HG02943 (cell line): ENCODE results near the gene LFNG.

Experiments
- ATAC-seq: cut with Tn5 transposase; IDR thresholded peaks from one replicate; pipeline ENCODE4 v1.9.1; 2021; ENCODE audit warnings: mild to moderate bottlenecking, low read depth, moderate library complexity; ENCODE audit not compliant: unreplicated experiment

The LFNG gene

DNA sequence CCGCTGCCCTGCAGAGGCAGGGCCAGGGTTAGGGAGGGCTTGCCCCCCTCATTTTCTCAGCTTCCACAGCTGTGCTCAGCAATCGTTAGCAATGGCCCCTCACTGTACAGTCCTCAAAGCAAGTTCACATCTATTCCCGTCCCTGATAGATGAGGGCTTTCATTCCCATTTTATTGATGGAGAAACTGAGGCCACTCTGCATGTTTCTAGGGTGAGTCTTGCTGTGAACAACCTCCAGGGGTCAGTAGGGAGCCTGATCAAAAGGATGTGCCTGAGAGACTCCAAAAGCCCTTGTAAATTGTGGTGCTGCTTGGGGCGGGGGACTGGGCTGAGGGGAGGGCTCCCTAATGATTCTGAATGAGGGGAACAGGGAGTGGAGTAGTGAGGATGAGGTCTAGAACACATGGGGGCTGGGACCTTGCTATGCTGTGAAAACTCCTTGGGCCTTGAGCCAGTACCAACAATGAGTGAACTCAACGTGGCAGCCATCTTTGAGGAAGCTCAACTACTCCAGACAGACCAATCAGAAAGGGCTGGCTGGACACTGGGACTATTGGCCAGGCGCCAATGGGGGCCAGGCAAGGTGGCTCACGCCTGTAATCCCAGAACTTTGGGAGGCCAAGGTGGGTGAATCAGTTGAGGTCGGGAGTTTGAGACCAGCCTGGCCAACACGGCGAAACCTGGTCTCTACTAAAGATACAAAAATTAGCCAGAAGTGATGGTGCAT, 36.7 kb upstream of the LFNG start:
- no peak for ATAC-seq

DNA sequence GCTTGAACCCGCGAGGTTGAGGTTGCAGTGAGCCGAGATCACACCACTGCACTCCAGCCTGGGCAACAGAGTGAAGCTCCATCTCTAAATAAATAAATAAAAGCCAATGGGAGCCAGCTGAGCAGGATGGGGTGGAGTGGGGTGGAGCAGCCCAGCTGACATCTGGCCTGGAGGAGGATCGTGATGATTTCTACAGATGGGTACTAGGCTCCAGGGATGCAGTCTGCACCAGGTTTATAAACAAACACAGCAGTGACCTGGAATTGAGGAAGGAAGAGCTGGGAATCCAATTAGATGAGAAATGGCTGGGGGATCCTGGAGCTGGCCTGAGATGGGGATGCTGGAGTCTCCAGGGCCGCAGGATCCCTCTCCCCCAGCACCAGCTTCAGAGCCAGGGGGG, 36.1 kb upstream of the LFNG start:
- no peak for ATAC-seq

DNA sequence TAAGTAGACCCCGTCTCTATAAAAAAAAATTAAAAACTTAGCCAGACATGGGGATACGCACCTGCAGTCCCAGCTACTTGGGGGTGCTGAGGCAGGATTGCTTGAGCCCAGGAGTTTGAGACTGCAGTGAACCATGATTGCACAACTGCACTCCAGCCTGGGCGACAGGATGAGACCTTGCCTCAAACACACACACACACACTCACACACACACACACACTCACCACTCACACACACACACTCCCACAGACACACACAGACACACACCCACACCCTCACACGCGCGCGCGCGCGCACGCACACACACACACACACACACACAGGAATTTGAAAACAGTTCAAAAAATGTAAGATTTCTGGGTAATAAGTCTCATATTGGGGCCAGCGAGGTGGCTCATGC, 34.7 kb upstream of the LFNG start:
- no peak for ATAC-seq

DNA sequence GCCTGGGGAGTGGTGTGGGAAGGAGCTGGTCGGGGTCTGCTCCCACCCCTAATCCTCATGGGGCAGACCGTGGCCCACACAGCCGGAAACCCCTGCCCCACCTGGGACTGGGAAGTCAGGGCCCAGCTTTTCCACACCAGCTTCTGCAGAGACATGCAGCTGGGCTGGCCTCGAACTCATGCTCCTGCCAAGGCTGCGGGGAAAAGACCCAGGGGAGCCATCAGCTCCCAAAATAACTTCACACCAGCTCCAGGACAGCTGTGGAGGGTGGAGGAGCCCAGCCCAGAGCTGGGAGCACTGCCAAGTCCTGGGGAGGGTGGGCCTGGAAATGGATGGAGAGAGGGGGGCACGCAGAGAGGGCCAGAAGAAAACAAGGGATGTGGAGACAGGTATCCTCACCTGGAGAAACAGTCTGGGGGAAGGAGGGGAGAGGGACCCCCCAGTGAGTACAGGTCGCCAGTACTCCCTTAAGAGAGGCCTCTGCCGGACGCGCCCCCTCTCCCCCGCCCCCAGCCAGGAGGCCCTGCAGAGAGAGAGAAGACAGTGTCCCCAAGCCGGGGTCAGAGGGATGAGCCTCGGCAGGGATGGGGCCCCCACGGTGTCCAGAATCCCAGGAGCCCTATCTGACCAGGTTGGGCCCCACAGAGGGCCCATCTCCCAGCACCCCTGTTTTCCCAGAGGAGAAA, 31.8 kb upstream of the LFNG start:
- no peak for ATAC-seq

DNA sequence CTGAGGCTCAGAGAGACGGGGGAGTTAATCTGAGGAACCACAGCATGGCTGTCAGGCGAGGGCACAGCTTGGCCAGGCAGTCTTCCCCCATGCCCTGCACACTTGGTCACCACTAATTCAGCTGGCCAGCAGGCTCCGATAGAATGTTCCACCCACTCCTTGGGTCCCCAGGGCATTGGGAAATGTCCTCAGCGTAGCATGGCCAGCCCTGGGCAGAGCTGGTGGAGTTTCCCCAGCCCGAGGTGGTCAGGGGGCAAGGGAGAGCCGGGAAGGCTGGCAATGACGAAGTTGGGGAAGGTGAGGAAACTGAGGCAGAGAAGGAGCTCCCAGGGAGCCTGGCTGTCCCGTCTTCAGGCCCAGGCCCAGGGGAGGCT, 31.3 kb upstream of the LFNG start:
- no peak for ATAC-seq

DNA sequence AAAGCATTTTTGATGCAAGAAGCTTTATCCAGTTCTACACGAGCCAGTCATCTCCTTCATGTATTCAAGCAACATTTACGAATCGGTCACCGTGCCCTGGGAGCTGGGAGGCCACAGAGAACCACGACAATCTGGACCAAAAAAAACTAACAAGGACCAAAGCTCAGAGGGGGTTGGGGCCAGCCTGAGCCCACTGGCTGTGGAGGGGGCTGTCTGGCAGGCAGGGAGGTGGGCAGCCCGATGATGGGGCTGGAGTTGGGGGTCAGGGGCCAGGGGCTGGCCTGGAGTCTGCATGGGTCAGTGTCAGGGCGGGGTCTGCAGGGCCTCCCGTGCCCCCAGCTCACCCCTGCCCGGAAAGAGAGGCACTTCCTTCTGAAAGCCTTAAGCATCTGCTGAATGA, 30.9 kb upstream of the LFNG start:
- ATAC-seq: no peak

DNA sequence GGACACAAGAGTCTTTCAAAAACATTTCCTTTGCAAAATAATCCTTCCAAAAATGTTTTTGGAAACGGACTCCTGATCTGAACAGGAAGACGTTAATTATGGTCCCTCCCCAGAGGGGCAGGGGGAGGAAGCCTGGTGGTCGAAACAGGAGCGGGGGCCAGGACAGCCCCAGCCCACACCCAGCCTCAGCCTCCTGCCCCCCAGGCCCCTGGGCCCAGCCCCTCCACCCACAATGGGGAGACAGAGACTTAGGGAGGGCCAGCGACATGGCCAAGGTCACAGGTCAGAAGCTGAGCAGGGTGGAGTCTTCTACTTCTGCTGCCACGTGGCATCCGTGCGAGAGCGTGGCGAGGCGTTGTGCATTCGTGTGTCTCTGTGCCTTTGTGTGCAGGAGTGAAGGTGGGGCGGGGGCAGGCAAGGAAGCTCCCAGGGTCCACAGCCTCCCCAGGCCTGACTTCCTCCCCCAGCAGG, 29.4 kb upstream of the LFNG start:
- no peak for ATAC-seq

DNA sequence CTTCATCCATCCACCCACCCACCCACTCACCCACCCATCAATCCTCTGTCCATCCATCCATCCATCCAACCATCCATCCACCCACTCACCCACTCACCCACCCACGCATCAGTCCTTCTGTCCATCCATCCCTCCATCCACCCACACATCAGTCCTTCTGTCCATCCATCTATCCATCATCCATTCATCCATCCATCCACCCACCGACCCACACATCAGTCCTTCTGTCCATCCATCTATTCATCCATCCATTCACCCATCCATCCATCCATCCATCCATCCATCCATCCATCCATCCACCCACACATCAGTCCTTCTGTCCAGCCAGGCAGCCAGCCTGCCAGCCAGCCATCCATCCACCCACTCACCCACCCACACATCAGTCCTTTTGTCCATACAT, 27.5 kb upstream of the LFNG start:
- no peak for ATAC-seq

DNA sequence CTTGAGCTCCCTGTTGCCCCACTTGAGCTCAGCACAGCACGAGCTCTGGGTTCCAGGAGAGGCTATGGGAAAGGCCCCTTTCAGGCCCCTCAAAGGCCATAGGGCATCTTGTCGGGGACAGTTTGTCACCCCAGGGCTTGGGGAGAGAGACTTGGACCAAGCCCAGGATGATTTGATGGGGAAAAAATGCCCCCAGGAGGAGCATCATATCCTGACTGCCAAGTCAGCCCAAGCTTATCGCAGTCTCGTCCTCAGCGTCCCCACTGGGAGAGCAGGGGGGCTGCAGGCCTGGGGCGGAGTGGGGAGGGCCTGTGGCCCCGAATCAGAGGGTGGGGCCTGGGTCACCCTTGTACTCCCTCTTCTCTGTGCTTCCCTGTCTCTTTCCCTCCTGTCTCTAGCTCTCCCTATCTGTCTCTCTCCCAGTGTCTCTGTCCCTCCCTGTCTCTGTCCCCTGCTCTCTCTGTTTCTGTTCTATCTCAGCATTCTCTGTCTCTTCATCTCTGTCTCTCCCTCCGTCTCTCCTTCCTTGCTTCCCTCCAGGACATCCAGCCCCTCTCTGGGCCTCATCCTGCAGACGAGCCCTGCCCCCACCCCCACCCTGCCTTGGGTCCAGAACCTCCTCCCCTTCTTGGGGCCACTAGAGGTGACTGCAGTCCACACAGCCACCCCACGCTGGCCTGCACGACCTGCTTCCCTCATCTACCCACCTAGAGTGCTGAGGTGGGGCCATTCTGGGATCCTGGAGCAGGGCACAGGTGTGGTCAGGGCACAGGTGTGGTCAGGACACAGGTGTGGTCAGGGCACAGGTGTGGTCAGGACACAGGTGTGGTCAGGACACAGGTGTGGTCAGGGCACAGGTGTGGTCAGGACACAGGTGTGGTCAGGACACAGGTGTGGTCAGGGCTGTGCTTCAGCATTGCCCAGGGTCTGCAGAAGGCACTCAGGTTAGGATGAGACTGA, 26.1 kb upstream of the LFNG start:
- no peak for ATAC-seq

DNA sequence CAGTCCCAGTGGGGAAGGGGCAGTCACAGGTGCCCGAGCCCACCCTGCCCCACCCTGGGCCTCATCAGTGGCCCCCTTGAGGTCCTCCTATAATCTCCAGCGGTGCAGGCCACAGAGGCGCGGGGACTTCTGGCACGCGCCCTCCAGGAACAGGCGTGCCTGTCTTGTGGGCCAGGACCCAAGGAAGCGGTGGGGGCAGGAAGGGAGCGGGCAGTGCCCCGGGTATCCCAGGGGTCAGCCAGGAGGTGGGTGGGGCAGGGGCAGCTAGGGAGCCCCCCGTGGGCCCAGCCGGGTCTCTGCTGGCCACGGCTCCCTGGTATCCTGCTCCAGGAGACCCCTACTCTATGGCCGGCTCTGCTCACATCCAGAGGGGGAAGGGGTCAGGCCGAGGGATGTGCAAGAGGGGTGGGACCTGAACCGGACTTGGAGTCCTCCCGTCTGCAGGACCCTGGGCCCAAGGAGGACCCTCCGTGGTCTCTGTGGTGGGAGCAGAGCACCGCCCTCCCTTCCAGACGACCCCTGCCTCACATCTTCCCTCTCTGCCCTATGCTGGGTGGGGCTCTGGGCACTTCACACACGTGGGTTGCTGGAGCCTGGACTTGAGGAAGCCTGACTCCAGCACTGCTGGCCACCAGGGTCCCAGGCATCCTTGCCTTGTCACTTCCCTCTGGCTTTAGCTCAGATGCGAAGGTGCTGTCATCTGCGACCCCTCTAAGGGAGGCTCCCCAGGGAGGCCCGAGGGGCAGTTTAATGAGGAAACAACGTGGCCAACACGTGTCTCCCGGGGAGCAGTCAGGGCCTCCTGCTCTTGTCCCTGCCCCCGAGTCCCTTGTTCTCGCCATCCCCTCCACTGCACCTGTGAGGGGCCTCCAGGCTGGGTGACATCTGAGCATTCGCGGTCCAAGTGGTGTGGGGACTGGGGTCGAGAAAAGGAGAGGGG, 25.1 kb upstream of the LFNG start:
- no peak for ATAC-seq

DNA sequence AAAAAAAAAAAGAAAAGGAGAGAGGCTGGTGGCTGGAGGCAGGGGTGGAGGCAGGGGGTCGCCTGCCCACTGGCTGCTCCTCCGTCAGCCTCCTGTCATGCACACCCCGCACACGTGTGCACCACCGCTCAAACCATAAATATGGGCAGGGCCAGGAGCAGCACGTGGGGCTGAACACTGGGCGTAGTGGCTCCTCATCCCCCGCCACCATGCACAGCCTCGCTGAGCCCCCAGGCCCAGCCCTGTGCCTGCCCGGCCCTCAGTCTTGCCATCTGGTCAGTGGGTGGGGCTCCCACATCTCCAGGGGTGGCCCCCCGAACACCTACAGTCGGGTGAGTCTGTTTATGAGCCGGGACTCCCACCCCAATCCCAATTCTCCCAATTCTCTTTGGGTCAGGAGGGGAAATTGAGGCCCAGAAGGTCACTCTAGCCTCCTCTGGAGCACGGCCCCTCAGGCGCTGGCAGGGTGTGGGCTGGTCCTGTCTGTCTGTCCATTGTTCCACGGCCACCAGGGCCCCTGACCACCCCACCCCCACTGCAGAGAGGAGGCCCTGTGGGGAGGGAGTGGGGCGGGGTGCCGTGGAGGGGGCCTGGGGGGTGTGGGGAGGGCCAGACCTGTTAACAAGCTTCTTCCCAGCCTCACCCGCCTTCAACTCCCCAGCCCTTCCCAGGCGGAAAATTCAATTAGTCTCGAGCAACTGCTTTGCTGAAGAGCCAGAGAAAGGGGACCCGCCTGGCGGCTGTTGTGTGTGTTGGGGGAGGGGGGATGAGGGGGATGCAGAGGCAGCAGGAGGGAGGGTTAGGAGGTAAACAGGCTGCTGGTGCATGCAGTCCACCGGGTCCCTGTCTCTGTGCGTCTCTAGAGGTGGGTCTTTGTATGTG, 23.9 kb upstream of the LFNG start:
- no peak for ATAC-seq

DNA sequence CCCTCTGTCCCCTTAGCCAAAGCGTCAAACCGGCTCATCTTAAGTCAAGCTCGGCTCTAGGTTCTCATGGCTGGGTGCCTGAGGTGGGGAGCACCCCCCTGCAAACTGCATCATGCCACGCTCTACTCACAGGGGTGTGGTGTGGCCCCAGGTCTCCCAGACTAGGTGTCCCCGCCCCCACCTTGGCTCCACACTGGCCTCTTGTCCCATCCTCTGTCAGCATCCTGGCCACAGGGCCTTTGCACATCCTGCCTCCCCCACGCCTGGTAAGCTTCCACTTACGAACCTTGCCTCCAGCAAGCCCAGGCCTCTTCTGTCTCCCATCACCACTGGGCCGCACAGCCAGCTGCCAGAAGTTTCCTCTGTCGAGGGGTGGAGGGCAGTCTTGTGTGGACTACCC, 23.2 kb upstream of the LFNG start:
- no peak for ATAC-seq

DNA sequence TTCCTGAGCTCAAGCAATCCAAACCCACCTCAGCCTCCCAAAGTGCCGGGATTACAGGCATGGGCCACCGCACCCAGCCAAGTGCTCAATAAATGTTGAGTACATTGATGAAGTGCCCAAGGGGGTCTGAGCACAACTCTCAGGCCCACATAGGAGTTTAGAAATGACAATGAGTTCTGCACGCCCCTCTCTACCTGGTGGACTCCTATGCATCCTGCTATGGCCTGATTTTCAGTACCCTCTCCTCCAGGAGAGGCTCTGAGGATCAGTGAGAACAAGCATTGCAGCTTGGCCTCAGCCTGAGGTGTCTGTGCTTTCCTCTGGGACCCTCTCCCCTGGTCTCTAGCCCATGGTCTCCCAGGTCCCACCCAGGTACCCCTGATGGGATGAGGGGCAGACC, 22.5 kb upstream of the LFNG start:
- ATAC-seq: no peak

DNA sequence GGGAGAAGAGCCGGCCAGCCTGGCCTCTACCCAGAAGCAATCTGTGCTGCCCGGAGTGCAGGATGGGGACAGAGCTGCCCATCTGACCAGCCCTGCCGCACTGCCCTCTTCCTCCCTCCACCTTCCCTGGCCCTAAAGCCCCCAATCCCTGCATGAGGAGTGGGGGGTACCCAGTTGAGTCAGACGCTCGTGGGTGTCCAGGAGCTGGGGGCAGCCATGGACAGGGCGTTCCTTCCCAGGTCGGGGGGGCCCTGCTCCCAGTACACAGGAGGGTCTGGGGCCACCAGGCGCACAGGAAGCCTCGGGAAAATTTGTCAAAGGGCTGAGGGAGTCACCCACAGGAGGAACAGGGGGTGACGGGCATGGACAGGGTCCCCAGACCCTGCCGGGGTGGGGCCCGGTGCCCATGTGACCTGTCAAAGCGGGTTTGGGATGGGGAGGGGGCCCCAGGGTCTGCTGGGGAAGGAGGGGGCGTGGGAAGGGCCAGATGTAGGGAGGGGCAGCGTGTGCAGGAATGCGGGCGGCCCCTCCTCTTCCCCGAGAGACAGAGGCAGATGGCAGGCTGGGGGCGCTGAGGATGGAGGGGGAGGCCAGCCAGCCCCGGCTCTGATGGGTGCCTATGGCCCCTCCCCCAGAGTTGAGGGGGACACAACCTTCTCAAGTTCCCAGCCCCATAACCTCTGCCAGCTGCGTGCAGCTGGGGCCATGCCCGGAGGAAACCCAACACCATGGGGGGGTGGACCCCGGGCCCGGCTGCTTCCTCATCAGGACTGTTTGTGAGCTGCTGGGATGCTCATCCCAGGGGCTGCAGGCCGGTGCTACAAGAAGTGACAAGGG, 21.9 kb upstream of the LFNG start:
- ATAC-seq: no peak

DNA sequence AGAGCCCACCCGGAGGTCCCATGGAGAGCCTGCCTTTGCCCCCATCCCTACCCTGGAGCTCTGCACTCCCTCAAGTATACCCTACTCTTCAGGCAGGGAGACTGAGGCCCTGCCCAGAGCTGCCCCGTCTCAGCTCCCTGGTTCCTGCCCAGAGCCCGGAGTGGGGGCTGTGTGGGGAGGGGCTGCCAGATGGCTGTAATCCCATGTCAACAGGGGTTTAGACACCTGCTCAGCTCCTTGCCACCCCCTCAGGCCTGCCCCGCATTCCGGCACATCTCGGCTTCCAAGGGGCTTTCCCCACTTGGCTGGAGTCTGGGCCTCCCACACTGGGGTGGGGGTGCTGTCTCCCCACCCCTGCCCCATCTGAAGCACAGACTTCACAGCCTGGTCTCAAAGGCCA, 20.9 kb upstream of the LFNG start:
- ATAC-seq: no peak

DNA sequence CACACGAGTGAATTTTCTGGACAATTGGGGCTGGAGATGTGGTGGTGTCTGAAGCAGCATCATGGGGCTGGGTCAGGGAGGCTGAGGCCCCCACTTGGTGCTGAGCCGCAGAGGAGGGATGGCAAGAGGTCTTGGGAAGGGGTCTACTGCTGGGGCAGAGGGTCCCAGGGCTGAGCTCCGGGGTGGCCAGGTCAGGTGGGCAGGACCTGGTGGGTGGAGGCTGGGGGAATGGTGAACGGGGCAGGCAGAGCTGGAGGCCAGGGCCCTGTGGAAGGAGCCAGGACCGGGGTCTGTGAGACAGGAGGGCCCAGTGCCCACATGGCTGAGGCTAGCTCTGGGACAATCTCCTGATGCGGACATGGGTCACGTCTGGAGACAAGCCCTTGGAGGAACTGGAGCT, 20.4 kb upstream of the LFNG start:
- no peak for ATAC-seq

DNA sequence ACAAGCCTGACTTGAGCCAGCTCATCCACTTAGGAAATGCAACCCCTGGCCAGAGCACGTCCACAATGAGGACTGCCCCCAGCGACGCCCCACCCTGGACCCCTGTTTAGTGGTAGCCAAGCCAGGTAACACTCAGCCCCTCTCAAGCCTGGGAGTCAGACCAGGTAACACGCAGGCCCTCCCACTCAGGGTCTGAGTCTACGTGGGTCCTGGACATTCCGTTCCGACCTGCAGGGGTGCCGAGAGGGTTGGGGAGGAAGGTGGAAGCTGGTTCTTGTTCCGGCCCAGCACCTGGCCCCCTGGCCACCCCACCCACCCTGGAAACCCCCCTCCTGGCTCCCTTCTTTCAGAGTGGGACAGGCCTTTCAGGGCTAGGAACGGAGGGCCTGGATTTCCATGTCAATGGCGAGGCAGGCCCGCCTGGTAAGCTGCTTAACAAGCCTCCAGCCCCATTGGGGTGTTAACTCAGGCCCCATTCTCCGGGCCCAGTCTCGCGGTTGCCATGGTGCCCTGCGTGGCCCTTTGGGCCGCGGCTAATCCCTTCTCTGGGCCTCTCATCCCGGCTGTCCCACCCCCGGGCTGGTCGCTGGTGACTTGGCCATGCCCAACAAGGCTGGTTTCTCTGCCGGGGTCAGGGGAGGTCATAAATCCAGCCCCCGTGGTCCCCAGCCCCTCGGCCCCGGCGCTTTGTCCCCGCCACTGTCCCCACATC, 19.7 kb upstream of the LFNG start:
- no peak for ATAC-seq

DNA sequence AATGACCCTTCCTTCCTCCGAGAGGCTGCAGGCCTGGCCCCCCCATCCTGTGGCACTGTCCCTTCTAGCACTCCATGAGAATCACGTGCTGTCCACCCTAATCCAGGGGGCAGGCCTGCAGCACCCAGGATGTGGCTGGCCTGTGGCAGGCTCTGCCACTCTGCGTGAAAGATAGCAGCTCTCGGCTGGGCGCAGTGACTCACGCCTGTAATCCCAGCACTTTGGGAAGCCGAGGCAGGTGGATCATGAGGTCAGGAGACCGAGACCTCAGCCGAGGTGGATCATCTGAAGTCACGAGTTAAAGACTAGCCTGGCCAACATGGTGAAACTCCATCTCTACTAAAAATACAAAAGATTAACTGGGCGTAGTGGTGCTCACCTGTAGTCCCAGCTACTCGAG, 18.9 kb upstream of the LFNG start:
- no peak for ATAC-seq
